HL-60 (cell line): Measurements from ENCODE around the gene EEPD1.

Source experiments
- DNase-seq, 2 experiments: peaks; one replicate each; pipeline ENCODE4 v3.0.0-alpha.2; 2010 to 2020; ENCODE audit warnings: low read depth in 1 of 2, low spot score in 1 of 2
- H3K27ac ChIP-seq: fragments of 250-450 bp; sonication (Bioruptor Pico); replicated peaks from 2 replicates; pipeline ENCODE4 v1.5.1; 2020; ENCODE audit warnings: mild to moderate bottlenecking, moderate library complexity
- H3K27me3 ChIP-seq: fragments of 250-450 bp; sonication (Bioruptor Pico); 2 replicates; pipeline ENCODE4 v1.5.1; 2021; ENCODE audit warnings: mild to moderate bottlenecking, moderate library complexity; ENCODE audit not compliant: insufficient read depth, poor library complexity, severe bottlenecking
- H3K4me3 ChIP-seq: replicated peaks from 2 replicates; pipeline ENCODE4 v1.5.1; 2011; ENCODE audit warnings: mild to moderate bottlenecking, control low read depth, low read length; ENCODE audit not compliant: insufficient read depth
- GABPA ChIP-seq: IDR thresholded peaks from 2 replicates; pipeline ENCODE4 v1.6.1; 2012; ENCODE audit warnings: low read depth
- POLR2AphosphoS5 ChIP-seq: IDR thresholded peaks from 2 replicates; pipeline ENCODE4 v1.6.1; 2012; ENCODE audit warnings: low read depth
- SPI1 ChIP-seq: IDR thresholded peaks from 2 replicates; pipeline ENCODE4 v1.6.1; 2012; ENCODE audit warnings: low read depth, mild to moderate bottlenecking, borderline replicate concordance
- TF ChIP-seq, protein P1 (sequence below): IDR thresholded peaks from one replicate; pipeline ENCODE4 v1.5.1; 2011; ENCODE audit warnings: low read length, control low read depth, inconsistent platforms; ENCODE audit not compliant: insufficient read depth
- TF ChIP-seq, protein P2 (sequence below): IDR thresholded peaks from 2 replicates; pipeline ENCODE4 v1.6.1; 2012; ENCODE audit warnings: low read depth; ENCODE audit not compliant: insufficient replicate concordance

EEPD1 gene

DNA sequence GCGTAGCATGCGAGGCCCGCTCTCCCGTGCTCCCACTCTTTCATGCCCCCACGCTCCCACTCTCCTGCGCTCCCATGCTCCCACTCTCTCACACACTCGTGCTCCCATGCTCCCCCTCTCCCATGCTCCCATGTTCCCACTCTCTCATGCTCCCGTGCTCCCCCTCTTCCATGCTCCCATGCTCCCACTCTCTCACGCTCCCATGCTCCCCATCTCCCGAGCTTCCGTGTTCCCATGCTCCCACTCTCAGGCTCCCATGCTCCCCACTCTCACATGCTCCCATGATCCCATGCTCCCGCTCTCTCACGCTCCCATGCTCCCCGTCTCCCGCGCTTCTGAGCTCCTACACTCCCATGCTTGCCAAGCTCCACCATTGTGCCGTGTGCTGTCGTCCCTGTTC is 152.2 kb downstream of the EEPD1 start:
- no peak for TF ChIP-seq SPI1
- TF ChIP-seq, protein P1, sequence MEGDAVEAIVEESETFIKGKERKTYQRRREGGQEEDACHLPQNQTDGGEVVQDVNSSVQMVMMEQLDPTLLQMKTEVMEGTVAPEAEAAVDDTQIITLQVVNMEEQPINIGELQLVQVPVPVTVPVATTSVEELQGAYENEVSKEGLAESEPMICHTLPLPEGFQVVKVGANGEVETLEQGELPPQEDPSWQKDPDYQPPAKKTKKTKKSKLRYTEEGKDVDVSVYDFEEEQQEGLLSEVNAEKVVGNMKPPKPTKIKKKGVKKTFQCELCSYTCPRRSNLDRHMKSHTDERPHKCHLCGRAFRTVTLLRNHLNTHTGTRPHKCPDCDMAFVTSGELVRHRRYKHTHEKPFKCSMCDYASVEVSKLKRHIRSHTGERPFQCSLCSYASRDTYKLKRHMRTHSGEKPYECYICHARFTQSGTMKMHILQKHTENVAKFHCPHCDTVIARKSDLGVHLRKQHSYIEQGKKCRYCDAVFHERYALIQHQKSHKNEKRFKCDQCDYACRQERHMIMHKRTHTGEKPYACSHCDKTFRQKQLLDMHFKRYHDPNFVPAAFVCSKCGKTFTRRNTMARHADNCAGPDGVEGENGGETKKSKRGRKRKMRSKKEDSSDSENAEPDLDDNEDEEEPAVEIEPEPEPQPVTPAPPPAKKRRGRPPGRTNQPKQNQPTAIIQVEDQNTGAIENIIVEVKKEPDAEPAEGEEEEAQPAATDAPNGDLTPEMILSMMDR, result no peak
- TF ChIP-seq GABPA, result no peak
- TF ChIP-seq POLR2AphosphoS5, result no peak
- TF ChIP-seq, protein P2, sequence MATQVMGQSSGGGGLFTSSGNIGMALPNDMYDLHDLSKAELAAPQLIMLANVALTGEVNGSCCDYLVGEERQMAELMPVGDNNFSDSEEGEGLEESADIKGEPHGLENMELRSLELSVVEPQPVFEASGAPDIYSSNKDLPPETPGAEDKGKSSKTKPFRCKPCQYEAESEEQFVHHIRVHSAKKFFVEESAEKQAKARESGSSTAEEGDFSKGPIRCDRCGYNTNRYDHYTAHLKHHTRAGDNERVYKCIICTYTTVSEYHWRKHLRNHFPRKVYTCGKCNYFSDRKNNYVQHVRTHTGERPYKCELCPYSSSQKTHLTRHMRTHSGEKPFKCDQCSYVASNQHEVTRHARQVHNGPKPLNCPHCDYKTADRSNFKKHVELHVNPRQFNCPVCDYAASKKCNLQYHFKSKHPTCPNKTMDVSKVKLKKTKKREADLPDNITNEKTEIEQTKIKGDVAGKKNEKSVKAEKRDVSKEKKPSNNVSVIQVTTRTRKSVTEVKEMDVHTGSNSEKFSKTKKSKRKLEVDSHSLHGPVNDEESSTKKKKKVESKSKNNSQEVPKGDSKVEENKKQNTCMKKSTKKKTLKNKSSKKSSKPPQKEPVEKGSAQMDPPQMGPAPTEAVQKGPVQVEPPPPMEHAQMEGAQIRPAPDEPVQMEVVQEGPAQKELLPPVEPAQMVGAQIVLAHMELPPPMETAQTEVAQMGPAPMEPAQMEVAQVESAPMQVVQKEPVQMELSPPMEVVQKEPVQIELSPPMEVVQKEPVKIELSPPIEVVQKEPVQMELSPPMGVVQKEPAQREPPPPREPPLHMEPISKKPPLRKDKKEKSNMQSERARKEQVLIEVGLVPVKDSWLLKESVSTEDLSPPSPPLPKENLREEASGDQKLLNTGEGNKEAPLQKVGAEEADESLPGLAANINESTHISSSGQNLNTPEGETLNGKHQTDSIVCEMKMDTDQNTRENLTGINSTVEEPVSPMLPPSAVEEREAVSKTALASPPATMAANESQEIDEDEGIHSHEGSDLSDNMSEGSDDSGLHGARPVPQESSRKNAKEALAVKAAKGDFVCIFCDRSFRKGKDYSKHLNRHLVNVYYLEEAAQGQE, result no peak
- no peak for DNase-seq
- Histone ChIP-seq H3K4me3 (no peak overlapping the region), H3K27ac (no peak overlapping the region), H3K27me3 (no peaks in the 10 kb centered on the region)

DNA sequence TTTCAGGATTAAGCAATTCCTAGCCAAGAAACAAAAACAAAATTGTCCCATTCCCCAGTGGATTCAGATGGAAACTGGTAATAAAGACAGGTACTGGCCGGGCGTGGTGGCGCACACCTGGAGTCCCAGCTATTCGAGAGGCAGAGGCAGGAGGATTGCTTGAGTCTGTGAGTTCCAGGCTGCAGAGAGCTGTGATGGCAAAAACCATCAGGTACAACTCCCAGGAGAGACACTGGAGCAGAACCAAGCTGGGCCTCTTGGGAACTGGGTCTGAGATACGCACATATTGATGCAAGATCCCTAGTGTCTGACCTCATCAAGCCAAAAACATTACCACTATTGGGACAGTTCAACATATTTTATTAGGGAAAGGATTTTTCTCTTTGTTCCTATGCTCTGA is 152.6 kb downstream of the EEPD1 start:
- no peak for DNase-seq
- no peak overlapping the region for H3K4me3 ChIP-seq

DNA sequence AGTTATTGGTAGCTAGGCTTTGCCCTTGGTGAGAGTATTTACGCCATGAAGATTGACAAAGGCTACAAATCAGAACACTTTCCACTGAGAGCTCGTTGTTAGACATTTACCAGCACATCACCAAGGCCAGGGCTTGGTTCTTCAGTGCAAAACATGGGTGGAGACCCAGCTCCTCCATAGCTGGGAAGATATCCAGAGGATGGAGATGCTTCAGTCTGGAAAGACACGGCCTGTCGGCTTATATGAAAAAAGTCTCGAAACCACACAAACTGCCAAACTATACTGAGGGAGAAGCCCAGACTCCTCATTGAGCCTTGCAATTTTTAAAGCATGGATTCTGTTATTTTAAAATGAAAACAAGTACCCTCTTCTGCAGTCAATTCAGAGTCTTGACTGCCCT is 153.2 kb downstream of the EEPD1 start:
- no peak for DNase-seq
- no peak overlapping the region for H3K4me3 ChIP-seq
- no peak overlapping the region for H3K27ac ChIP-seq
- no peaks in the 10 kb centered on the region for H3K27me3 ChIP-seq
- TF ChIP-seq, protein P1, result no peak
- TF ChIP-seq SPI1, result no peak
- TF ChIP-seq, protein P2, result no peak
- no peak for TF ChIP-seq POLR2AphosphoS5
- TF ChIP-seq GABPA, result no peak

More for the DNA sequence above, 152.6 kb downstream of the EEPD1 start:
- TF ChIP-seq, protein P1, result no peak
- TF ChIP-seq, protein P2, result no peak
- no peak overlapping the region for H3K27ac ChIP-seq
- H3K27me3 ChIP-seq, result no peaks in the 10 kb centered on the region
